ENCODE results near the gene SOS2.

DNA sequence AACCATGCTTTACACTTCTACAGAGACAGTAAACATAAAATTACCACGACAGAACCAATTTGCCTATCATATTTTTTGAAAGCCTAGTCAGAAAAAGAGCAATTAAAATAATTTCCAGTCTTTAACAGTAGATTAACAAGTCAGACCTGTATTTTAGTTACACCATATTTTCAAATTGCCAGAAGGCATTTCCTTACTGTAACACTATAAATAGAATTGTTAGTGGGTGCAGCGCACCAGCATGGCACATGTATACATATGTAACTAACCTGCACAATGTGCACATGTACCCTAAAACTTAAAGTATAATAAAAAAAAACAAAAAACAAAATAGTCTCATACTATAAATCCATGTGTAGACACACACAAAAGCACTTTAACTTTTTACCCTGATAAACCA, 16.0 kb downstream of the SOS2 start:
- TF ChIP-seq, protein P1, sequence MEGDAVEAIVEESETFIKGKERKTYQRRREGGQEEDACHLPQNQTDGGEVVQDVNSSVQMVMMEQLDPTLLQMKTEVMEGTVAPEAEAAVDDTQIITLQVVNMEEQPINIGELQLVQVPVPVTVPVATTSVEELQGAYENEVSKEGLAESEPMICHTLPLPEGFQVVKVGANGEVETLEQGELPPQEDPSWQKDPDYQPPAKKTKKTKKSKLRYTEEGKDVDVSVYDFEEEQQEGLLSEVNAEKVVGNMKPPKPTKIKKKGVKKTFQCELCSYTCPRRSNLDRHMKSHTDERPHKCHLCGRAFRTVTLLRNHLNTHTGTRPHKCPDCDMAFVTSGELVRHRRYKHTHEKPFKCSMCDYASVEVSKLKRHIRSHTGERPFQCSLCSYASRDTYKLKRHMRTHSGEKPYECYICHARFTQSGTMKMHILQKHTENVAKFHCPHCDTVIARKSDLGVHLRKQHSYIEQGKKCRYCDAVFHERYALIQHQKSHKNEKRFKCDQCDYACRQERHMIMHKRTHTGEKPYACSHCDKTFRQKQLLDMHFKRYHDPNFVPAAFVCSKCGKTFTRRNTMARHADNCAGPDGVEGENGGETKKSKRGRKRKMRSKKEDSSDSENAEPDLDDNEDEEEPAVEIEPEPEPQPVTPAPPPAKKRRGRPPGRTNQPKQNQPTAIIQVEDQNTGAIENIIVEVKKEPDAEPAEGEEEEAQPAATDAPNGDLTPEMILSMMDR (IDR thresholded peaks at IDR 0.05; ENCODE audit: low read depth, low read length, poor library complexity, severe bottlenecking): no peak
- no peak for TF ChIP-seq EZH2phosphoT487 (IDR thresholded peaks at IDR 0.05; ENCODE audit: borderline replicate concordance, low read length)
